ENCODE results near the gene MFAP3L. TPM values are rescaled to one million over a fixed set of nuclear protein-coding genes. Genes with fewer than 3 reads are reported as not detected.

MFAP3L gene
- 13.7 and 159 TPM in 2 replicates for total RNA-seq

DNA sequence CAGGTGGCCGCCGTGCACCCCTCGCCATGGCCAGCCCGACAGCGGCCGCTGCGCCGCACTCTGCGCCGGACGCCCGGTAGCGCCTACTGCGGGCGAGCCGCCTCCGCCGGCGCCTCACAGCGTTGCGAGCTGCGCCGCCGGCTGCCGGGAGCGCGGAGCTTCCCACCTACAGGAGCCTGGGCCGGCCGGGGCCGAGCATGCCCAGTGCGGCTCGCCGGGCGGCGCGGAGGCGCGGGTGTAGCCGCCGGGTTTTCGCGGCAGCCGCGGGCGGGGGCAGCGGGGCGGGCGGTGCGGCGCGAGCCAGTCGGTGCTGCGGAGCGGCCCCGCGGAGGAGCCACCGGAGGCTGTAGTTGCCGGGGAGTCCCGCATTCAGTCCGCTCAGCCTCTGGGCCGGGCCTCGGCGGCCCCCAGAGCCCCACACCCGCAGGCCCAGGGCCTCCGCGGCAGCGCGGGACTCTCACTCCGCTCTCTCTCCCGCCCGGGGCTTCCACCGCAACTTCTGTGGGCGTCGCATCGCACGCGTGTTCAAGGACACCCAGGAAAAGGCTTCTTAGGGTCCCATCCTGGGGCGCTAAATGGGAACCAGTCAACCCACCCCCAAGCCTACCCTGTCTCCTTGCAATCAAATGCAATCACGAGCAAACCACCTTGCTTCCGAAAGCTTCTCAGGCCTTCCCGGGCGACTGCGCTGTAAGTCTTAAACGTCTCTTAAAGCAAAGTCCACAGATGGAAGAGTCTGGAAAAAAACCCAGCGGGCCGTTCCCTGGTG is at the start of gene MFAP3L:
Gene MFAP3L (minus strand): TSS at position 143 of the 769 bp plus-strand sequence. CDS start 20,518 bp downstream, outside the sequence.

Other genes starting within 250 kb of the MFAP3L start
- 13.0 and 18.8 TPM in 2 replicates for gene AADAT, start 63.6 kb upstream of the MFAP3L start, total RNA-seq

All from placental epithelial cell (primary cell).